Activated CD4-positive, alpha-beta memory T cell treated with anti-CD3 and anti-CD28 coated beads for 36 hours (primary cell): Measurements from ENCODE around the gene PROP1. TPM values are rescaled to one million over a fixed set of nuclear protein-coding genes. Genes with fewer than 3 reads are reported as not detected.
"Not testable (repeated sequence)": the region's sequence is repeated elsewhere in the genome, so short reads cannot be mapped to it uniquely, and the experiment has no call there.

Experiments used
- CTCF ChIA-PET: fragments of 350-600 bp; sonication (Branson Sonifier 250); formaldehyde crosslinking; loops from one replicate; lab custom pipeline; 2021; ENCODE audit warnings: antibody characterized with exemption, inconsistent platforms; lab: Charles Lee
- POLR2A ChIA-PET: fragments of 350-600 bp; sonication (Branson Sonifier 250); formaldehyde crosslinking; loops from one replicate; lab custom pipeline; 2021; ENCODE audit warnings: antibody characterized with exemption; lab: Charles Lee
- DNase-seq: peaks from one replicate; pipeline ENCODE4 v3.0.0-alpha.2; 2020
- H3K27ac Mint-ChIP-seq: one replicate; pipeline ENCODE4 v1.8.0; 2021; ENCODE audit warnings: mixed read lengths
- H3K27me3 Mint-ChIP-seq: one replicate; pipeline ENCODE4 v1.8.0; 2021; ENCODE audit warnings: mixed read lengths
- H3K36me3 Mint-ChIP-seq: one replicate; pipeline ENCODE4 v1.8.0; 2021; ENCODE audit warnings: mixed read lengths
- H3K4me1 Mint-ChIP-seq: one replicate; pipeline ENCODE4 v1.8.0; 2021; ENCODE audit warnings: low read depth, mixed read lengths
- H3K4me3 Mint-ChIP-seq: one replicate; pipeline ENCODE4 v1.8.0; 2021; ENCODE audit warnings: mild to moderate bottlenecking, mixed read lengths
- H3K9me3 Mint-ChIP-seq: one replicate; pipeline ENCODE4 v1.8.0; 2021; ENCODE audit warnings: mixed read lengths
- intact Hi-C: fragments of 100-400 bp; cut with micrococcal nuclease; formaldehyde crosslinking; loops from one replicate; pipeline ENCODE4 v1.15.1; 2023
- total RNA-seq, 2 experiments: library from RNA; stranded (reverse); gene quantifications; one replicate each; pipeline ENCODE4 v1.2.3, GENCODE V29; 2021

The PROP1 gene
- total RNA-seq, 2 experiments from 2014 or later, result not detected

DNA sequence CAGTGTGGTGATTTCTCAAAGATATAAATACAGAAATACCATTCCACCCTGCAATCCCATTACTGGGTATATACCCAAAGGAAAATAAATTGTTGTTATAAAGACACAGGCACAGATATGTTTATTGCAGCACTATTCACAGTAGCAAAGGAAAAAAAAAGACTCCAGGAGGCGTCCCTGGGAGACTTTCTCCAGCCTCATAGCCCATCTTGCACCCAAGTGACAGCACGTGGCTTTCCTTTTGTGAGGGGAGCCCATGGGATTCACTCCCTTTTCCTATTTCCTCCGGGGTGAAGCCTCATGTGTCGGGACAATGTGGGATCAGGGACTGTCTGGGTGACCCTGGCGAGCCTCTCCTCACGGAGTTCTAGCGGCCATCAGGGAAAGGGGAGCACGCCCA is 18.4 kb downstream of the PROP1 start:
- Mint-ChIP-seq H3K9me3 (peaks cover 15% of the 10 kb centered on the region), H3K27me3 (peaks cover 15% of the 10 kb centered on the region)
- DNase-seq, H3K4me1 Mint-ChIP-seq, H3K4me3 Mint-ChIP-seq, H3K36me3 Mint-ChIP-seq, intact Hi-C loops, H3K27ac Mint-ChIP-seq, POLR2A ChIA-PET: not testable (repeated sequence)
- CTCF ChIA-PET, result interaction anchor here (0.7 kb wide), 1 partner anchor 106 kb away, joined by 3 read pairs; no protein-coding TSS in a partner anchor

DNA sequence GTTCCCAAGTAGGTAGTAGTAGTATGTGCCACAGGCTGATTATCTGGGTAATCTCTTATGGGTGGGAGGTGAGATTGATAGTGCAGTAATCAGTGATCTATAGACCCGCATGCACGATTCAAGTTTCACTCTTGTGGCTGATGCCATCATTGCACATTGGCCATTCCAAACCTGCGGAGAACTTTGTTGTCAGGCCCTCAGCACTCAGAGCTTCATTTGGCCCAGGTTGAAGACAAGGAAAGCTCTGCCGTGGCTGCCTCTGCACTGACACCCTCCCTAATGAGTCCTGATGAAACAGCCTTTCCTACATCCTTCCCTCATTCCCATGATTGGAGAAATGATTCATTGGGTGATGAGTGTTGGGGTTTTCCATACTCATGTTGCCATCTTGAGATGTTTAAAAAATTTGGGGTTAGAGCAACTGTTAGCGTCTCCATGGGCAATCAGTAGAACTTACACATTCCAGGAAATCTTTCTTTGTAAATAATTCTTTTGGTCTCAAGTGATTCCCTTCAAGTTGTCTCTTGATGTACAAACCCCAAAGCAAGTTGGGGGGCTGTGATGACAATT is 22.9 kb downstream of the PROP1 start:
- Mint-ChIP-seq H3K4me3 (no peak overlapping the region), H3K27ac (no peak overlapping the region), H3K9me3 (peaks cover 25% of the 10 kb centered on the region), H3K4me1 (no peaks in the 10 kb centered on the region), H3K36me3 (no peaks in the 10 kb centered on the region), H3K27me3 (no peaks in the 10 kb centered on the region)
- no peak for DNase-seq
- ChIA-PET CTCF (no interaction called here), POLR2A (no interaction called here)
- intact Hi-C loops, result no loop called here

DNA sequence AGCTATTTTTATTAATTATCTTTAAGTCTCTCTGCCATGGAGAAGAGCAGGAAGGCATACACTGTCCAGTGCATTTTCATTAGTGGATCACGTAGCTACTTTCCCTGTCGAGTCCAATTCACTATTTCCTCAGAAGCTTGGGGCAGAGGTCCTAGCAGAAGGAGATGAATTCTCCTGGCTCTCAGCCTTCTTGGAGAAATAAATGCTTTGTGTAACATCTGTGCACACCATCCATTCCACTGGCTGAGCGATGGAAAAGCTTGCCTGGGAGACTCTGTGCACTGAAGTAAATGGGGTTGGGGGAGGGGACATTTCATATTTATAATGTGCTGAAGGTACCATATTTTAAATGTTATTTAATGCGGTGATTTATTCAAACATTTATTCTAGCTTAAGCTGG is 23.4 kb downstream of the PROP1 start:
- ChIA-PET POLR2A (no interaction called here), CTCF (no interaction called here)
- H3K9me3 Mint-ChIP-seq, result peaks cover 25% of the 10 kb centered on the region
- H3K36me3 Mint-ChIP-seq, result no peaks in the 10 kb centered on the region
- H3K27me3 Mint-ChIP-seq, result no peaks in the 10 kb centered on the region
- H3K4me1 Mint-ChIP-seq, result no peaks in the 10 kb centered on the region
- intact Hi-C loops, result no loop called here
- no peak for DNase-seq
- H3K27ac Mint-ChIP-seq, result no peak overlapping the region
- no peak overlapping the region for H3K4me3 Mint-ChIP-seq

DNA sequence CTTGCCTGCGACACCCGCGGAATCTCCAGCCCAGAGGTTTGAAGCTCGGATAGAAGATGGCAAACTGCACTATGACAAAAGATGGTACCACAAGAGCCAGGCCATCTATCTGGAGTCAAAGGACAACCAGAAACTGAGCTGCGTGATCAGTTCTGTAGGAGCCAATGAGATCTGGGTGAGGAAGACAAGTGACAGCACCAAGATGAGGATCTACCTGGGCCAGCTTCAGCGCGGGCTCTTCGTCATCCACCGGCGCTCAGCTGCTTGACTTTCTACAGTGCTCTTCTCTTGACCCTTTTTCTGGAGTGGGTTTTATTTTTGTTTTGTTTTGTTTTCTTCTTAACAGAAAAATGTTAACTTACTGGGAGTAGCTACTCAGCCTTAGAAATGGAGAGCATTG is 24.0 kb downstream of the PROP1 start:
- CTCF ChIA-PET, H3K4me3 Mint-ChIP-seq, POLR2A ChIA-PET, intact Hi-C loops, H3K27me3 Mint-ChIP-seq, H3K27ac Mint-ChIP-seq, H3K36me3 Mint-ChIP-seq, H3K4me1 Mint-ChIP-seq, DNase-seq: not testable (repeated sequence)
- H3K9me3 Mint-ChIP-seq, result peaks cover 25% of the 10 kb centered on the region

DNA sequence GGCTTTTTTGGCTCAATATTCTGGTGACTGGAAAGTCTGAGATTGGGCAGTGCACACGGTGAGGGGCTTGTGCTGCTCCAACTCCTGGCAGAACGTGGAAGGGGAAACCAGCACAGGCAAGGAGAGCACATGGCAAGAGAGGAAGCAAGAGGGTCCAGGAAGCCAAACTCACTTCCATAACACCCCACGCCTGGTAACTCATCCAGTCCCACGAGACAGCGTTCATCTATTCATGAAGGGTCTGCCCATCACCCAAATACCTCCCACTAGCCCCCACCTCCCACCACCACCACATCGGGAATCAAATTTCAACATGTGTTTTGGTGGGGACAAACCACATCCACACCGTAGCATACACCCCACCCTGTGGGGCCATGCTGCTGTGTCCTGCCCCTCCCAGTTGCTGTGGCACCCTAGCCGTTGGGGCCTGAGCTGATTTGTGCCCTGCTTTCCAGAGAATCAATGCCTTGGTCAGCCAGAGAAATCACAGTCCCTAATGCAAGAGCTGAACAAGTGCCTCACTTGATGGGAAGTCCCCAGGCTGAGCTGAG is 27.3 kb downstream of the PROP1 start:
- intact Hi-C loops, result no loop called here
- Mint-ChIP-seq H3K4me3 (no peak overlapping the region), H3K4me1 (peaks cover 6% of the 10 kb centered on the region), H3K27me3 (no peaks in the 10 kb centered on the region), H3K36me3 (no peaks in the 10 kb centered on the region), H3K27ac (no peak overlapping the region), H3K9me3 (peaks cover 10% of the 10 kb centered on the region)
- DNase-seq, result no peak
- CTCF ChIA-PET, result no interaction called here
- POLR2A ChIA-PET, result no interaction called here

DNA sequence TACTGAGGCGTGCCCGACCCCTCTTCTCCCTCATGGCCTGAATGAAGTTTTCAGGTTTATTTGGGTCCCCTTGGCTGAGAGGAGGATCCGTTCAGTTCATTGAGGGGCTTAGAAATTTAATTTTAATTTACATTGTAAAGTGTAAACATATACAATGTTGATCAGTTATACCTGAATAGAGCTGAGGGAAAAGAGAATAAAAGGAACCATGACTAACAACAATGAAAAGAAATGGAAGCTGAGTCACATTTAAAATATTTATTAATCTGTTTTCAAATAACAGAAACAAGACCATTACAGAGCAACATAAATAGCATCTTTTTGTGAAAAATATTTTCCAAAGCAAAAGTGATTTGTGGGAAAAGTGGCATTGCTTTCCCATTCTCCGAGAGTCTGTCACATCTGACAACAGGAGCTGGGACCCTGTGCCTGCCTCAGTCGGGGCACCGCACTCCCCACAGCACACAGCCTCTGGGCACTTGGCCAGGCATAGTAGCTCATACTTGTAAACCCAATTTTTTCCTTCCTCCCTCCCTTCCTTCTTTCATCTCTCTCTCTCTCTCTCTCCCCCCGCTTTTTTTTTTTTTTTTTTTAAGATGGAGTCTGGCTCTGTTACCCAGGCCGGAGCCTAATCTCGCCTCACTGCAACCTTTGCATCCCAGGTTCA is 28.7 kb downstream of the PROP1 start:
- CTCF ChIA-PET, result no interaction called here
- peaks cover 6% of the 10 kb centered on the region for H3K4me1 Mint-ChIP-seq
- intact Hi-C loops, result no loop called here
- peaks cover 10% of the 10 kb centered on the region for H3K9me3 Mint-ChIP-seq
- H3K27ac Mint-ChIP-seq, result no peak overlapping the region
- no peak overlapping the region for H3K4me3 Mint-ChIP-seq
- DNase-seq, result no peak
- POLR2A ChIA-PET, result no interaction called here
- no peaks in the 10 kb centered on the region for H3K27me3 Mint-ChIP-seq
- no peaks in the 10 kb centered on the region for H3K36me3 Mint-ChIP-seq

DNA sequence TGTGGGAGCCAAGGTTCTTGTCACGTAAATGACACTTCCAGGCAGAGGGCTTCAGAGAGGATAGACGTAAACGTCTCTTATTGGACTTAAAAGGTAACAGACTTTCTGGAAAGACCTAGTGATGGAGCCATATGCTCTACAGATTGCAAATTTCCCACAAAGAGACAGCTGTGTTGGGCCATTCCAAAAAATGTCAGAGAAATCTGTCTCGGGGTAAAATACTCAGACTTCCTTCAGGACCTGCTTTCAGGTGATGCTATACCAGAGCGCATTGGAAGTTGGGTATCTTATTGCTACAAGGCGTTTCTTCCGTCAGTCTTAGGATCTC is 29.2 kb downstream of the PROP1 start:
- Mint-ChIP-seq H3K27ac (no peak overlapping the region), H3K27me3 (no peaks in the 10 kb centered on the region), H3K36me3 (no peaks in the 10 kb centered on the region), H3K9me3 (peaks cover 6% of the 10 kb centered on the region), H3K4me1 (peaks cover 6% of the 10 kb centered on the region), H3K4me3 (no peak overlapping the region)
- no peak for DNase-seq
- ChIA-PET CTCF (no interaction called here), POLR2A (no interaction called here)
- intact Hi-C loops, result no loop called here

DNA sequence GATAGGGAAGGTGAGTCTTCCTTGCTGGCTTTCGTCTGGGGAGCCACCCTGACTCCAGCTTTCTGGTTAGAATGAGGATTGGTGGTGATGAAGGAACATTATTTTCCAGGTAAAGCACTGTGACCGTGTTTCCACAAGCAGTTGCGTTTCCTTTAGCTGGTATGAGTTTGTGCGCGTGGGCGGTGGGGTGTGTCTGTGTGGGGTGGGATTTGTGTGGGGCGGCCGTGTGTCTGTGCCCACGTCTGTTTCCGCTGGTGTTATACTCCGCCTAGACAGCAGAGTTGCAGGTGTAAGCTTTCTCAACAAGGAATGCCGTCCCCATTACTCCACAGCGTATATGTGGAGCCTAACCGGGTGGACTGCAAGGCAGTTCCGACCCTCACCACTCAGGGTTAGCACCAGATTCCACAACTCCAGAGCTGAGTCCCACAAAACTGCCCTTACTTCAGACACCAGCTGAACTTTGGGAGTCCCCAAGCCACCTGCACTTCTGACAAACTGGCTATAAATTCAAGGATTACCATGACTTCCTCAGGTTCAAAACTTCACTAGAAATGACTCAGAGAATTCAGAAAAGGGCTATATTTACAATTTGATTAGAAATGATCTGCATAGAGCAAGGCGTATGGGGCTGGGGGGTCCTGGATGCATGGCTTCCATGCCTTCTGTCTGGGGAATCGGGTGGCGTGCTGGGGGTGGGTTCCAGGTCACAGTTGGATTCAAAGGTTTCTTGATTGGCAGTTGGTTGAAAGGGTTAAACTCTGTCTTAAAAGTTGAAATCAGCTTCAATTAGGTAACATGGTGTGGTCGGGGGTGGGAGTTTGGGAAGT is 29.8 kb downstream of the PROP1 start:
- no peaks in the 10 kb centered on the region for H3K27me3 Mint-ChIP-seq
- CTCF ChIA-PET, result no interaction called here
- POLR2A ChIA-PET, result no interaction called here
- H3K36me3 Mint-ChIP-seq, result no peaks in the 10 kb centered on the region
- H3K4me1 Mint-ChIP-seq, result peaks cover 6% of the 10 kb centered on the region
- no peak overlapping the region for H3K4me3 Mint-ChIP-seq
- H3K9me3 Mint-ChIP-seq, result peaks cover under 1% of the 10 kb centered on the region
- intact Hi-C loops, result no loop called here
- peak; percentile 23 for DNase-seq
- H3K27ac Mint-ChIP-seq, result no peak overlapping the region

DNA sequence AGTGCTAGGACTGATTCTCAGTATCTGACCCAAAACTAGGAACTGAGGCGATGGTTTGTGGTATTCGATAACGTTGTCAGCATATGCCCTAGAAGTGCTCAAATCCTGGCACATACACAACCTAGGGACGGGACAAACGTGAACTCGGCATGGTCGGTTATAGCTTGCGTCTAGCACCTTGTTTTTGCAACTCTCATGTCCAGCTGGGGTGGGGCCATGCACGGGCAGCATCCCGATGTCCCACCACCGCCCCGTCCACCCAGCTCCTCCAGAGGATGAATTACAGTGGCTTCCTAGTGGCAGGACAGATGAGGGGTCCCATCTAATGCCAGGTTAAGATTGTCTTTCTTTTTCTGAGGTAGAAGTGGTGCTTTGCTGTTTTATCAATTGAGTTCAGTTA is 31.6 kb downstream of the PROP1 start:
- Mint-ChIP-seq H3K27ac (no peak overlapping the region), H3K4me1 (peaks cover 6% of the 10 kb centered on the region)

DNA sequence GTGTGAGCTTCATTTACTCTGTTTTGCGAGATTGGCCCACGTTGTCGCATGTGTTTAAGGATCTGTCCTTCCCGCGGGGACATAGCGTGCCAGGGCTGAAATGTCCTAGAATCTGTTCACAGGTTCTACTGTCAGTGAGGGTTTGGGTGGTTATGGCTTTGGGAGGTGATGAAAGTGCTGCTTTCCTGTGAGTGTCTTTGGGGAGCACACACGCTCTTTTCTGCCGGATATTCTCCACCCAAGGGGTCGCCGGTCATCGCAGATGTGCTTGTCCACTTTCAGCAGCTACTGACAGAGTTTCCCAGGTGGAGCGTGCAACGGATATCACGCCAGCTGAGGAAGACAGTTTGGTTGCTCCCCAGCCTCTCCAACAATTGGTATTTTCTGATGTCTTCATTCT is 32.1 kb downstream of the PROP1 start:
- Mint-ChIP-seq H3K9me3 (no peaks in the 10 kb centered on the region), H3K27me3 (no peaks in the 10 kb centered on the region), H3K27ac (no peak overlapping the region), H3K4me1 (peaks cover 6% of the 10 kb centered on the region), H3K36me3 (no peaks in the 10 kb centered on the region), H3K4me3 (no peak overlapping the region)
- CTCF ChIA-PET, result interaction anchor here (0.9 kb wide), 1 partner anchor 18 kb away, joined by 3 read pairs; no protein-coding TSS in a partner anchor
- POLR2A ChIA-PET, result no interaction called here
- DNase-seq, result no peak
- intact Hi-C loops, result no loop called here

More for the DNA sequence above, 31.6 kb downstream of the PROP1 start:
- Mint-ChIP-seq H3K27me3 (no peaks in the 10 kb centered on the region), H3K9me3 (no peaks in the 10 kb centered on the region), H3K36me3 (no peaks in the 10 kb centered on the region), H3K4me3 (no peak overlapping the region)
- CTCF ChIA-PET, result interaction anchor here (0.9 kb wide), 1 partner anchor 19 kb away, joined by 3 read pairs; no protein-coding TSS in a partner anchor
- DNase-seq, result no peak
- POLR2A ChIA-PET, result no interaction called here
- intact Hi-C loops, result no loop called here

DNA sequence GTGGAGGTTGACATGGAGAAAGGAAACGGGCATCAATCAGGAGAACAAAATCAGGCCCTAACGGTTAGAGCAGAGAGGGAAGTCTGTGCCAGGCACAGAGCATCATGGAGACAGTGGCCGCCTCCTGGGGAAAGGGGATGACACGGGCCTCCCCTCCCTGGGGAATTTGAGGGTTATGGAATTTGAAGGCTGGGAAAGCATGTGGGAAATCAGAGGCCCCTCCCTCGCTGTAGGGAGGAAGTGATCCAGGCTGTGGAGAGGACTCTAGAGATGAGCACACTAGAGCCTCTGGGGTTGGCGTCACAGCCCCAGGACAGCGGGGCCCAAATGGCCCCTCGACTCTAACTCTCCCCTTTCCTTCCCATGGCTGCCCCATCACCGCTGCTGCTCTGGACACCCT is 36.7 kb downstream of the PROP1 start:
- Mint-ChIP-seq H3K27me3 (no peaks in the 10 kb centered on the region), H3K27ac (no peak overlapping the region), H3K4me3 (no peak overlapping the region), H3K36me3 (peaks cover 2% of the 10 kb centered on the region), H3K4me1 (no peaks in the 10 kb centered on the region), H3K9me3 (no peaks in the 10 kb centered on the region)
- DNase-seq, result no peak
- POLR2A ChIA-PET, result no interaction called here
- intact Hi-C loops, result no loop called here
- CTCF ChIA-PET, result no interaction called here

DNA sequence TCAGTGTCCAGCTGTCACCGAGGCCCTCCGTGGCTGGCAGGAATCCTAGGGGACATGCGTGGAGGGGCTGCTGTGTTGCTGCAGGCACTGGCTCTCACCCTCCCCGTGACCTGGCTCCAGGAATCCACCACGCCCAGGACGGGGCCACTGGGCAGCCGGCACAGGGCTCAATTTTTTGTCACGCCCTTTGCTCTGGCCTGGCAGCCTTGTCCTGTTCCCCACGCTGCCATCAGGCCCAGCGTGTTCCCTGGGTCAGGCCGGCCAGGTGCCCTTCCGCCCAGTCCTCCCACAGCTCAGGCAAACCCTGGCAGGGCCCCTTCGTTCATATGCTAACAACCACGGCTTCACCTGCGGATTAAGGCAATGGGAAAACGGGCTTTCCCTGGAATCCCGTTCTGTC is 37.3 kb downstream of the PROP1 start:
- ChIA-PET POLR2A (no interaction called here), CTCF (interaction anchor here (0.6 kb wide), 1 partner anchor 448 kb away, joined by 3 read pairs; no protein-coding TSS in a partner anchor)
- H3K4me1 Mint-ChIP-seq, result no peaks in the 10 kb centered on the region
- no peak overlapping the region for H3K4me3 Mint-ChIP-seq
- DNase-seq, result no peak
- no peaks in the 10 kb centered on the region for H3K27me3 Mint-ChIP-seq
- H3K36me3 Mint-ChIP-seq, result peaks cover 3% of the 10 kb centered on the region
- H3K9me3 Mint-ChIP-seq, result no peaks in the 10 kb centered on the region
- intact Hi-C loops, result no loop called here
- H3K27ac Mint-ChIP-seq, result no peak overlapping the region
